ENCODE results near the gene CRBN. TPM values are rescaled to one million over a fixed set of nuclear protein-coding genes. Genes with fewer than 3 reads are reported as not detected.

The CRBN gene
- total RNA-seq, 1 donor from 2014 or later, result 51.9 TPM

GRCh38 chr3:3110299-3110630 lies 69.2 kb downstream of the CRBN start, which contains the start of gene IL5RA:
Gene IL5RA, minus strand, starts transcription at chr3:3110374. Its CDS starts 5,390 bp downstream, at chr3:3104984.
- Histone ChIP-seq H3K27me3 (ENCODE audit: control insufficient read depth, insufficient read depth, low read length) (no peaks in the 10 kb centered on the region), H3K4me3 (ENCODE audit: low read depth, low read length) (no peak within 1 kb of the TSS), H3K36me3 (ENCODE audit: control insufficient read depth, insufficient read depth, low read length) (no peaks in the 10 kb centered on the region)
- FAIRE-seq (peak; percentile 52), DNase-seq (ENCODE audit: low read depth) (peak; percentile 31)
- TF ChIP-seq CTCF (IDR thresholded peaks at IDR 0.05; ENCODE audit: insufficient read depth, low read length, severe bottlenecking), result no peak

- DNase-seq (ENCODE audit: low read depth), result peak; percentile 56
- no peak for TF ChIP-seq CTCF (IDR thresholded peaks at IDR 0.05; ENCODE audit: insufficient read depth, low read length, severe bottlenecking)
Measured at GRCh38 chr3:3109407-3110298, 69.8 kb downstream of the CRBN start.

GRCh38 chr3:3107858-3108257 lies 71.6 kb downstream of the CRBN start:
- no peak overlapping the region for H3K4me3 ChIP-seq (ENCODE audit: low read depth, low read length)
- no peak for FAIRE-seq
- TF ChIP-seq CTCF (IDR thresholded peaks at IDR 0.05; ENCODE audit: insufficient read depth, low read length, severe bottlenecking), result no peak

More at GRCh38 chr3:3109407-3110298, 69.8 kb downstream of the CRBN start:
- Histone ChIP-seq H3K4me3 (ENCODE audit: low read depth, low read length) (no peak overlapping the region), H3K36me3 (ENCODE audit: control insufficient read depth, insufficient read depth, low read length) (no peaks in the 10 kb centered on the region), H3K27me3 (ENCODE audit: control insufficient read depth, insufficient read depth, low read length) (no peaks in the 10 kb centered on the region)
- FAIRE-seq, result peak; percentile 68

GRCh38 chr3:3107181-3107580 lies 72.3 kb downstream of the CRBN start:
- FAIRE-seq, result no peak
- no peak for TF ChIP-seq CTCF (IDR thresholded peaks at IDR 0.05; ENCODE audit: insufficient read depth, low read length, severe bottlenecking)
- Histone ChIP-seq H3K36me3 (ENCODE audit: control insufficient read depth, insufficient read depth, low read length) (no peaks in the 10 kb centered on the region), H3K27me3 (ENCODE audit: control insufficient read depth, insufficient read depth, low read length) (no peaks in the 10 kb centered on the region), H3K4me3 (ENCODE audit: low read depth, low read length) (no peak overlapping the region)
- DNase-seq (ENCODE audit: low read depth), result no peak

More at GRCh38 chr3:3107858-3108257, 71.6 kb downstream of the CRBN start:
- Histone ChIP-seq H3K36me3 (ENCODE audit: control insufficient read depth, insufficient read depth, low read length) (no peaks in the 10 kb centered on the region), H3K27me3 (ENCODE audit: control insufficient read depth, insufficient read depth, low read length) (no peaks in the 10 kb centered on the region)
- DNase-seq (ENCODE audit: low read depth), result no peak

GRCh38 chr3:3105815-3106214 lies 73.7 kb downstream of the CRBN start:
- no peaks in the 10 kb centered on the region for H3K27me3 ChIP-seq (ENCODE audit: control insufficient read depth, insufficient read depth, low read length)
- FAIRE-seq (no peak), DNase-seq (ENCODE audit: low read depth) (no peak)
- H3K4me3 ChIP-seq (ENCODE audit: low read depth, low read length), result no peak overlapping the region
- no peaks in the 10 kb centered on the region for H3K36me3 ChIP-seq (ENCODE audit: control insufficient read depth, insufficient read depth, low read length)
- TF ChIP-seq CTCF (IDR thresholded peaks at IDR 0.05; ENCODE audit: insufficient read depth, low read length, severe bottlenecking), result no peak

Data from bronchial epithelial cell (primary cell).